Suprapubic skin (tissue), 4 donors: Measurements from ENCODE around the gene EMID1.

ENCODE experiments used
- CTCF ChIP-seq, 2 donors: fragments of 200-600 bp in 1 of 2; fragments of 450-650 bp in 1 of 2; sonication (generic) in 1 of 2; IDR thresholded peaks; one replicate each; pipeline ENCODE4 v1.5.1; 2016 to 2019; ENCODE audit warnings: antibody characterized with exemption in 2 of 2, mild to moderate bottlenecking in 1 of 2, moderate library complexity in 1 of 2
- EP300 ChIP-seq: sonication (generic); formaldehyde crosslinking; IDR thresholded peaks from one replicate; pipeline ENCODE4 v1.6.1; 2017; ENCODE audit warnings: antibody characterized with exemption
- POLR2A ChIP-seq, 2 donors: fragments of 450-650 bp; IDR thresholded peaks; one replicate each; pipeline ENCODE4 v1.6.1; 2017; ENCODE audit warnings: antibody characterized with exemption in 2 of 2, mild to moderate bottlenecking in 2 of 2, moderate library complexity in 2 of 2
- POLR2AphosphoS5 ChIP-seq, 3 donors: sonication (generic); formaldehyde crosslinking; IDR thresholded peaks; one replicate each; pipeline ENCODE4 v1.6.1; 2017; ENCODE audit warnings: antibody characterized with exemption in 3 of 3

- TF ChIP-seq CTCF (IDR thresholded peaks at IDR 0.05) (no peak), POLR2A (IDR thresholded peaks at IDR 0.05) (no peak), POLR2AphosphoS5 (IDR thresholded peaks at IDR 0.05) (no peak), EP300 (no peak)
Measured at GRCh38 chr22:29290061-29290460, 84.4 kb downstream of the EMID1 start.
